Spleen (tissue), 11 donors: ENCODE results near the gene DAPK1. TPM values are rescaled to one million over a fixed set of nuclear protein-coding genes. Genes with fewer than 3 reads are reported as not detected.
A peak's percentile ranks its signal among the peaks of the same experiment; 100 is the strongest.

Source experiments
- DNase-seq: peaks from one replicate; pipeline ENCODE4 v3.0.0-alpha.2; 2020
- H3K27ac ChIP-seq, 8 donors: fragments of 200-600 bp; sonication (generic) in 7 of 8; 1 replicate in 4 of 8; 2 replicates in 4 of 8; pipeline versions ENCODE4 v1.5.0 to v1.8.0; 2016 to 2021; ENCODE audit warnings: inconsistent platforms in 4 of 8, mild to moderate bottlenecking in 4 of 8, moderate library complexity in 1 of 8
- H3K27me3 ChIP-seq, 7 donors: fragments of 200-600 bp; sonication (generic) in 6 of 7; replicated peaks in 1 of 7; 1 replicate in 4 of 7; 2 replicates in 3 of 7; pipeline versions ENCODE4 v1.5.0 to v1.8.0; 2016 to 2021; ENCODE audit warnings: inconsistent platforms in 3 of 7, mild to moderate bottlenecking in 1 of 7
- H3K36me3 ChIP-seq, 6 donors: fragments of 200-600 bp; sonication (generic) in 5 of 6; 1 replicate in 4 of 6; 2 replicates in 2 of 6; pipeline versions ENCODE4 v1.5.0 to v1.8.0; 2016 to 2021; ENCODE audit warnings: inconsistent platforms in 2 of 6
- H3K4me1 ChIP-seq, 6 donors: fragments of 200-600 bp; sonication (generic) in 5 of 6; 1 replicate in 3 of 6; 2 replicates in 3 of 6; pipeline versions ENCODE4 v1.5.0 to v1.8.0; 2016 to 2021; ENCODE audit warnings: inconsistent platforms in 3 of 6
- H3K4me3 ChIP-seq, 8 donors: fragments of 200-600 bp; sonication (generic) in 7 of 8; 1 replicate in 4 of 8; 2 replicates in 4 of 8; pipeline versions ENCODE4 v1.5.0 to v1.8.0; 2016 to 2021; ENCODE audit warnings: inconsistent platforms in 4 of 8, mild to moderate bottlenecking in 4 of 8, moderate library complexity in 2 of 8
- H3K9me3 ChIP-seq, 8 donors: fragments of 200-600 bp; sonication (generic) in 7 of 8; 1 replicate in 4 of 8; 2 replicates in 4 of 8; pipeline versions ENCODE4 v1.5.0 to v1.8.0; 2016 to 2021; ENCODE audit warnings: inconsistent platforms in 4 of 8
- POLR2A ChIP-seq, 3 donors: fragments of 450-650 bp; IDR thresholded peaks; one replicate each; pipeline ENCODE4 v1.5.1; 2017; ENCODE audit warnings: antibody characterized with exemption in 3 of 3, mild to moderate bottlenecking in 1 of 3
- POLR2AphosphoS5 ChIP-seq, 3 donors: sonication (generic); formaldehyde crosslinking; IDR thresholded peaks; one replicate each; pipeline ENCODE4 v1.5.1; 2017; ENCODE audit warnings: antibody characterized with exemption in 3 of 3
- WGBS, 5 donors: extraction: QIAGEN DNeasy Blood & Tissue Kit in 3 of 5; methylation state at CpG; one replicate each; pipeline versions ENCODE4 v1.1.5 to v1.1.7; 2013 to 2018; 5-methylcytosine and 5-hydroxymethylcytosine counted together
- intact Hi-C: fragments of 100-400 bp; cut with DNase I; formaldehyde crosslinking; loops from one replicate; pipeline ENCODE4 v1.15.0; 2023; ENCODE audit warnings: low total_unique reads
- polyA plus RNA-seq, 3 donors: library from polyadenylated mRNA; stranded (reverse); fragments of 200-250 nt; gene quantifications; one replicate each; pipeline ENCODE4 v1.2.1, GENCODE V29; 2013
- total RNA-seq, 7 donors: library from RNA; depleted of rRNA in 3 of 7; stranded (reverse); fragments of >200 nt in 3 of 7; fragmentation: NEBNext Ultra II Directional in 4 of 7; extraction: Animal tissue kit (Norgen Biotek cat#: 25700) in 4 of 7; gene quantifications; one replicate each; pipeline versions ENCODE4 v1.1.0 to v1.2.1, GENCODE V29; 2016 to 2021
- TF ChIP-seq, protein P1 (sequence below), 11 experiments: fragments of 200-600 bp in 7 of 11; fragments of 450-650 bp in 4 of 11; sonication (generic) in 4 of 11; IDR thresholded peaks in 8 of 11; conservative IDR thresholded peaks in 3 of 11; 1 replicate in 7 of 11; 2 replicates in 4 of 11; pipeline versions ENCODE4 v1.4.0 to v1.8.0; 2016 to 2021; ENCODE audit warnings: antibody characterized with exemption in 11 of 11, inconsistent platforms in 4 of 11, mild to moderate bottlenecking in 1 of 11
- donor health status: healthy with polysubstance abuse.
- donor health status: DM: no; HTN: no; CAD: no; lungs with moderate emphysema.
- donor health status: DM: no; HTN: no; CAD: no.
- donor health status: Bipolar disorder and iron deficiency.
- donor health status: healthy.
- donor health status: DM: no; HTN: no; CAD: no.
- donor health status: DM: yes; HTN: yes; CAD: no.

The DAPK1 gene
- total and polyA plus RNA-seq, 10 donors, result 6.4 to 126 (median 102) TPM

DNA sequence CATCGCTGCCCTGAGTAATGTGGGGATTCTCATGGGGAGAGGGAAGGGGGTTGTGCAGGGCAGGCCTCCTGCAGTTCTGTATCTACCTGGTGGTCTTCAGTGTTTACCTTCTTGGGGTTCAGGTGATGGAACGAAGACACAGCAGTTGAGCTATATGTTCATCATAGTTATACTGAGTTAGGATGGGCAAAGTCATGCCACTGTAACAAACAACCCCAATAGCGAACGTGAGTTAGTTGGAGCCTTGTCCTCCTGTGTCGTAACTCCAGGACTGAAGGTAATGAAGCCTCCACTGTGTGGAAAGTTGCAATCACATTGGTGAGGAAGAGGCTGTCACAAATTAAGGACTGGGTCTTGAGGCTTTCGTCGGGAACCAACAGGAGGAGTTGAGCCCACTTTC is 64.4 kb downstream of the DAPK1 start:
- Histone ChIP-seq H3K4me3 (no peak overlapping the region), H3K9me3 (no peaks in the 10 kb centered on the region), H3K27me3 (no peaks in the 10 kb centered on the region), H3K36me3 (no peaks in the 10 kb centered on the region), H3K4me1 (peaks cover 0 to 26% (median 4%) of the 10 kb centered on the region in 6 donors), H3K27ac (no peak overlapping the region)
- intact Hi-C loops, result no loop called here
- 66 to 88% (median 78%) methylated on average over 7 of the region's 7 CpGs for WGBS, 5 donors
- no peak for DNase-seq
- no peak for TF ChIP-seq POLR2A (IDR thresholded peaks at IDR 0.05)
- TF ChIP-seq, protein P1, sequence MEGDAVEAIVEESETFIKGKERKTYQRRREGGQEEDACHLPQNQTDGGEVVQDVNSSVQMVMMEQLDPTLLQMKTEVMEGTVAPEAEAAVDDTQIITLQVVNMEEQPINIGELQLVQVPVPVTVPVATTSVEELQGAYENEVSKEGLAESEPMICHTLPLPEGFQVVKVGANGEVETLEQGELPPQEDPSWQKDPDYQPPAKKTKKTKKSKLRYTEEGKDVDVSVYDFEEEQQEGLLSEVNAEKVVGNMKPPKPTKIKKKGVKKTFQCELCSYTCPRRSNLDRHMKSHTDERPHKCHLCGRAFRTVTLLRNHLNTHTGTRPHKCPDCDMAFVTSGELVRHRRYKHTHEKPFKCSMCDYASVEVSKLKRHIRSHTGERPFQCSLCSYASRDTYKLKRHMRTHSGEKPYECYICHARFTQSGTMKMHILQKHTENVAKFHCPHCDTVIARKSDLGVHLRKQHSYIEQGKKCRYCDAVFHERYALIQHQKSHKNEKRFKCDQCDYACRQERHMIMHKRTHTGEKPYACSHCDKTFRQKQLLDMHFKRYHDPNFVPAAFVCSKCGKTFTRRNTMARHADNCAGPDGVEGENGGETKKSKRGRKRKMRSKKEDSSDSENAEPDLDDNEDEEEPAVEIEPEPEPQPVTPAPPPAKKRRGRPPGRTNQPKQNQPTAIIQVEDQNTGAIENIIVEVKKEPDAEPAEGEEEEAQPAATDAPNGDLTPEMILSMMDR (IDR thresholded peaks at IDR 0.05 in 8 of 11, conservative IDR thresholded peaks at IDR 0.05 in 3 of 11), result no peak

DNA sequence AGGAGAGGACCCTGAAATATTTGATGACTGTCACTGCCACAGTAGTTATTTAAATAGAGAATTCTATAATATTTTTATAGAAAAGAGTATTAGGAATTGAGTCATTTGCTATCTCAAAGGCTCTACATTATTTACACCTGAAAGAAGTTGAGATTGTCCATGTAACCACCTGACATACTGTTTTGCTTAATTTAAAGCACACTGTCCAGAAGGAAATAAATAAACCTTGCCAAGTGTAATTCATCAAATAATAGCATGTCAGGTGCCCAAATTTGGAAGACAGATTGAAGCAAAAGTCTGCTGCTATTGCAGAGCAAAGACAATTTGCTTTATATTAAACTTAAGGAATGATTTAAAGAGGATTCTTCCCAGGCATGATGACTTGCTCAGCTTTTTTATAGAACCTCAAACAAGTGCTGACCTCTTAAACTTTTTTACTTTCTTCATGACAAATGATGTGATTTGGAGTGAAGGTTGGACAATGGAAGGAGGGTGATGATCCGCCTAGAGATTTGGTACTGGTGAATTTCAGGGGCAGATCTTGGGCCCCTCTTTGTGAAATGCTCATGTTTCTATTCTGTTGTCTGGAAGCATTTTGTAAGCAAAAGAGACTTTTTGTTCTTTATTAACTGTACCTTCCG is 65.0 kb downstream of the DAPK1 start:
- Histone ChIP-seq H3K4me1 (peaks cover 0 to 20% (median 3%) of the 10 kb centered on the region in 6 donors), H3K36me3 (no peaks in the 10 kb centered on the region), H3K27ac (no peak overlapping the region), H3K4me3 (no peak overlapping the region), H3K27me3 (no peaks in the 10 kb centered on the region), H3K9me3 (no peaks in the 10 kb centered on the region)
- TF ChIP-seq, protein P1 (IDR thresholded peaks at IDR 0.05 in 8 of 11, conservative IDR thresholded peaks at IDR 0.05 in 3 of 11), result no peak
- no peak for TF ChIP-seq POLR2AphosphoS5 (IDR thresholded peaks at IDR 0.05)
- TF ChIP-seq POLR2A (IDR thresholded peaks at IDR 0.05), result no peak
- 66 to 100% (median 91%) methylated on average over 2 of the region's 2 CpGs for WGBS, 5 donors
- DNase-seq, result no peak
- intact Hi-C loops, result no loop called here

DNA sequence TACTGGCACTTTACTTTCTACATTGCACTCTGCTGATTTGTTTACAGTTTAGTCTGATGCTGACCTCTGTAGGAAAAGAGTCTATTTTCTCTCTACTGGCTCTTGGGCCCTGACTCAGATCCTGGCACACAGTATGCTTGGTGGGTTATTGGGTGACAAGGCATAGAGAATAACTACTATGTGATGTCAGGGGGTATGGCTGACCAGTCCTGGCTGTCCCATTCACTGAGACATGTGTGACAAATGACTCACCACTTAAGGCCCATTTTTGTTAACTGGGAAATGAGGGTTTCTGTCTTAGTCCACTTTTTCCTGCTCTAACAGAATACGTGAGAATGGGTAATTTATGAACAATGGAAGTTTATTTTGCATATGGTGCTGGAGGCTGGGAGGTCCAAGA is 66.4 kb downstream of the DAPK1 start:
- intact Hi-C loops, result no loop called here
- Histone ChIP-seq H3K4me3 (no peak overlapping the region), H3K9me3 (no peaks in the 10 kb centered on the region), H3K27ac (no peak overlapping the region), H3K4me1 (peaks cover 0 to 19% (median 7%) of the 10 kb centered on the region in 6 donors), H3K27me3 (no peaks in the 10 kb centered on the region), H3K36me3 (no peaks in the 10 kb centered on the region)
- 62 to 85% (median 83%) methylated on average over 1 of the region's 1 CpG for WGBS, 5 donors
- no peak for DNase-seq
- no peak for TF ChIP-seq POLR2A (IDR thresholded peaks at IDR 0.05)
- TF ChIP-seq POLR2AphosphoS5 (IDR thresholded peaks at IDR 0.05), result no peak
- TF ChIP-seq, protein P1 (IDR thresholded peaks at IDR 0.05 in 8 of 11, conservative IDR thresholded peaks at IDR 0.05 in 3 of 11), result no peak

DNA sequence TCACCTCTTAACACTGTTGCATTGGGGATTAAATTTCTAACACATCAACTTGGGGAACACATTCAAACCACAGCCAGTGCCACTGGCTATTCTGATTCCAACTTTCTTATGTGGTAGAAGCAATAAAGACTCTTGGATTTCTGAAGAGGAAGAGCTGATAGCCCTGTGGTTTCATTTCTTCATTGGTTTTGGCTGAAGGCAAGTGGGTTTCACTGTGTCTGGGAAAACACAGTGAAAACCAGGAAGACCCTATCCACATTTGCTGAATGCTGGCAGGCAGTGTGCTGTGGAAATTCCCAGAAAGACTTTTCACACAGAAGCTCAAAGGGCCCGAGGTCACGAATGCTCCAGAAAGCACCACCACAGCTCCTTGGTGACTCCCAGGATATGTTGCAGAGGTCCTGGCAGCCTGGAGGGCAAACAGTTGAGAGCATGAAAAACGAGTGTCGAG is 67.1 kb downstream of the DAPK1 start:
- no peak for DNase-seq
- Histone ChIP-seq H3K4me1 (peaks cover 0 to 26% (median 8%) of the 10 kb centered on the region in 6 donors), H3K4me3 (no peak overlapping the region), H3K9me3 (no peaks in the 10 kb centered on the region), H3K36me3 (no peaks in the 10 kb centered on the region), H3K27ac (peak overlapping the region in 3 of 8 donors; percentile 3 to 36 (median 16)), H3K27me3 (no peaks in the 10 kb centered on the region)
- TF ChIP-seq POLR2A (IDR thresholded peaks at IDR 0.05), result no peak
- TF ChIP-seq, protein P1 (IDR thresholded peaks at IDR 0.05 in 8 of 11, conservative IDR thresholded peaks at IDR 0.05 in 3 of 11), result no peak
- no peak for TF ChIP-seq POLR2AphosphoS5 (IDR thresholded peaks at IDR 0.05)
- intact Hi-C loops, result no loop called here
- 61 to 79% (median 76%) methylated on average over 4 of the region's 4 CpGs for WGBS, 5 donors
